Measurements from ENCODE around the gene EPB41L4B.
A peak's percentile ranks its signal among the peaks of the same experiment; 100 is the strongest.
"Not testable (repeated sequence)": the region's sequence is repeated elsewhere in the genome, so short reads cannot be mapped to it uniquely, and the experiment has no call there.

EPB41L4B gene

DNA sequence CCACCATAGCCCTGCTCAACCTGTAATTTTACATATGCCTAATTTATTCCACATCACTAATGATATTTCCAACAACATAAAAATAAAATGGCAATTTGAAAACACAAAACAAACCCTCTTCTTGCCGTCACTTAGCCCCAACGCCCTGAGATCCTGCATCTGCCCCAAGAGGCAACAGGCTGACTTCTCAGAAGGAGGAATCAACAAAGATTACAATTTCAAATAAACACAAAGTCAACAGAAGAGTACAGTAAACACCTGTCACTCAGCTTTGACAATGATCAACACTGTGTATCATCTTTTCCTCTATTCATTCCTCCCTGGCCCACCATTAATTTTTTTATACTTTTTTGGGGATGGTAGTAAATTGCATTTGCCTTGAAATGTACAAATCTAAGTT lies 19.8 kb downstream of the EPB41L4B start:
- DNase-seq = no peak

DNA sequence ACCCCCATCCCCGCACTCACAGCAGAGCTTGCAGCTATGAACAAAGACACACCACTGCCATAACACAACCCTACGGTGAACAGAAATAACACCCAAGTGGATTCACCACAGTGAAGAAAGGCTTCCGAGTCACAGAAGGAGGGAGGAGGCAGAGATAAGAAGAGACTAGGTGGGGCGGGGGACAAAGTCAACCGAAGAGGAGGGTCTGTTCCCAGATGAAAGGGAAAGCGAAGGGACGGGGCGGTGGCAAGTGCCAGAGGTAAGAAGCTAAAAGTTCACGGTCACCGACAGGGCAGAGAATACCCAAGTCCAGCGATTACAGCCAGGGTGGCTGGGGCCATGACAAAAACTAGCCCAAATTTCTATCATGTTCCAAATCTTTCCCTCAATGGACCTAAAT lies 21.0 kb downstream of the EPB41L4B start:
- DNase-seq = no peak

DNA sequence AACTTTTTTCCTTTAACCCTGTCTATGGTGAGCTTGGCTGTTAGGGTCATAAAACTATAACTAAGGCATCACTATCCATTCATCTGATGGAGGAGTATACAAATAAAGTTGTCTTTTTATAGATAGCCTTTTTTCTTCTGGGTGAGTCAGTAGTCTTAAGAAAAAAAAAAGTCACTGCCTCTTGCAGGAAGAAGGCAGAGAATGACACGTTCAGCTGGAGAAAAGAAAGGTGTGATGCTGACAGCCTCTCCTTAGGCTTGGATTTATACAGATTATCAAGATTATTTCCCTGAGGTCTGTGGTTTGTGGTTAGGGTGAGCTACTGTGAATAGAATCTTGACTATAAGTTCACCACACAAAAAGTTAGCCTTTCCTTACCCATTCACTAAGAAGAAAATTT lies 23.0 kb downstream of the EPB41L4B start:
- DNase-seq = no peak

DNA sequence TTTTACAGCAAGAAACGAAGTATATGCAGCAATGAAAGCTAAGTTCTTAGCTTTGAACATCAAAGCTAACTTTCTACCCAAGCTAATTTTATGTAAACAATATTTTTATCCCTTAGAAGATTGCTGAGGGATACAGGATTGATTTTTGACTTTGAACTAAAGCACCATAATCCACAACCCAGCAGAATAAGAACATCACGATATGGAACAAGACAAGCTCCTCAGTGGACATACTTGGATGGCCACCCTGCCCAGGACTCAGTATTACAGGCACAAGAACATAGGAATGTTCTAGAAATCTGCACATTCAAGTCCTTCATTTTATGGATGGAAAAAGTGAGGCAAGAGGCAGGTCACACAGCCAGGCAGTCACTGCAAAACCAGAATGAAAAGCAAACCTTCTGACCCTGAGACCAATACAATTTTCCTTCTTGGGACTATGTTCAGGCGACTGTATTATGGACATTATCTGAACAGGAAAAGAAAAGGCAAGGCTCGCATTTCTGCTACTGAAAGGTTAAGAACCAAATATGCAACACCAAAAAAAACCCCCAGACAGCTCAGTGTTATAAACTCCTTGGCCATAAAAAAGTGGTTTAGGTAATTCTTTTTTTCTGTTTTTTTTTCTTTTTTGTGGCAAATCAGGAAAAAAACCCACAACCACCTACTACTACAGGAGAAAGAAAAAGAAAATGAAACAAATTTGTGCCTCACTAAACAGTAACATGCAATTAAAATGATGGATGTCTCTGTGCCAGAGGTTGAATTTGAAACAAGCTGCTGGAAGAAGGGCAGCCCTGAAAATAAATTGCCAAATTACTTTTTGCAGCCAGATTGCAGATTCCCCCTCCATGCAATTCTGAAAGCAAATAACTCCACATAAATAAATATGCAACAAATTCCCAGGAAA lies 25.4 kb downstream of the EPB41L4B start:
- DNase-seq = no peak

DNA sequence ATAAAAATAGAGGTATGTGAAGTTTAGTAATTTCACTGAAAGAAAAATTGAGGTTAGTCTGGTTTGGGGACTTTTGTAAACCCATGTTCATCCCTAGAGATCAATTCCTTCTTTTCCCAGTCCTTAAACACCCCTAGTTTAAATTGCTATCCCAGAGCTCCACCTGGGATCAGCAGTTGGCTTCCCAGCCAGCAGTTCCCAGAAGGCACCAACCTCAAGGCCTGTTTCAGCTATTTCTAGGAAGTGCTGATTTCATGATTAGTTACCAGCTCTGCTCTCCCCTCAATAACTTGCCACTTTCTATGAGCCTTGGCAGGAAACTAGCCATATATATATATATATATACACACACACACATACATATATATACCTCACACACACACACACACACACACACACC lies 30.5 kb downstream of the EPB41L4B start:
- DNase-seq = no peak

DNA sequence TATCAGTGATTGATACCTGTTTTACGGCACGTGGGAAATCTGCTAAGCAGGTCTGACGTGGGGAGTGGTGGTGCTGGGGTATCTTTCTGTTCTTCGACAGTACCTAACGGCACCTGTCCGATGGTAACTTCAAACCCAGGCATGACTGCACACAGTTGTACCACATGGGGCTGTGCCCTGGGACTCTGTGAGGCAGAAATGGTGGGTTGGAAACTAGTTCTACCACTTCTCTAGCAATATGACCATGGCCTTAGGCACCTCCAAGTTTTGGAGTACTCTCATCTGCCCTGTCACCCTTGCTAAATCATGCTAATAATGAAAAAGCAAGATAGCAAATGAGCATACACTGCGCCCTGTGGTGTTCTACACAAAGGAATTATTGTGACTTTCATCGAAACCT lies 30.9 kb downstream of the EPB41L4B start:
- DNase-seq = no peak

DNA sequence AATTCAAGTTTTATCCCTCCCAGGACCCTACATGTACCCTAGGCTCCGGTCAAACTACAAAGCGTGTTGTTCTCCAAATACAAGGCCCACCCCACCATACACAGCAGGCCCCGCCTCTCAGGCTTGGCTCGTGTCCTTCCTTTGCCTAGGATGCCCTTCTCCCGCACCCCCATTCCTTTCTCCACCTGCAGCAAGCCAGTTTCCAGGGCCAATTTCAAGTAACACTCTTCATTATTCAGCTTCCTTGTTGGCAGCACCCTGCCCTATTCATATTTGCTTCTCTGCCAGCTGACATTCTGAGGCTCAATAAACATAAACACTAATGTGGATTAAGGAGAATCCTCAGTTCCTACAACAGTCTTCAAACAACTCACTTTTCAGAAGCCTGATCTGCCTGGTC lies 31.7 kb downstream of the EPB41L4B start:
- no peak for DNase-seq

DNA sequence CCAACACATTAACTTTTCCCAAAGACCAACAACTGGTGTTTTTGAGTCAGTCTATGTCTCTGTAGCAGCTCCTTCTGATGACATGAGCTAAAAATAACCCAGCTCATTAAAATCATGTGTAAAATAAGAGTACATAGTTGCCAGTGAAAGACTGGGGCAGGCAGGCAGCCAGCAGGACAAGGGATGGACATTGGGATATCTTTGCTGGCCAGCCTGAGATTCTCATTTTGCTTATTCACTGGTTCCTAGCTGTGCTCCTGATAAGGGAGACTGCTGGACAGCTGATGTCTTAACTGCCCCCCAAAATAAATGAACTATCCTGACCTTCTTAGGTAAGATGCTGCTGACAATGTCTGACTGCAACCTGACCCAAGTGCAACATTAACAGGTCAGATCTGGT lies 33.9 kb downstream of the EPB41L4B start:
- DNase-seq = no peak

DNA sequence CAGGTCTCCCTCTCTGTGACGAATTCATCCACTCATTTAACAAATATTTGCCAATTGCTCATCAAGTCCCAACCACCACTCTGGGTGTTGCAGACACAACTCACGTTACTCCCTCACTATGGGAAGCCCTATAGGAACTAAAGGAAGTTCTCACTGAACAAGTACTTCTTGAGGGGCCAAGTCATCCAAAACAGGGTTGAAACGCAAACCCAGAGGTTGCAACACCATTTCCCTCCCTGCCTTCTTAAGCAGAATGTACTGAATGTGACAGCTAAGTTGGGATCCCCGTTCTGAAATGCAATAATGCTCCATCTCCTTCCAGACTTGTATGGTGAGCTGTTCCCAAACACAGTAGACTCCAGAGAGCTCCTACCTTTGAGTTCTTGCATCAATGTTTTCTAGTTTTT lies 34.3 kb downstream of the EPB41L4B start:
- DNase-seq = no peak

DNA sequence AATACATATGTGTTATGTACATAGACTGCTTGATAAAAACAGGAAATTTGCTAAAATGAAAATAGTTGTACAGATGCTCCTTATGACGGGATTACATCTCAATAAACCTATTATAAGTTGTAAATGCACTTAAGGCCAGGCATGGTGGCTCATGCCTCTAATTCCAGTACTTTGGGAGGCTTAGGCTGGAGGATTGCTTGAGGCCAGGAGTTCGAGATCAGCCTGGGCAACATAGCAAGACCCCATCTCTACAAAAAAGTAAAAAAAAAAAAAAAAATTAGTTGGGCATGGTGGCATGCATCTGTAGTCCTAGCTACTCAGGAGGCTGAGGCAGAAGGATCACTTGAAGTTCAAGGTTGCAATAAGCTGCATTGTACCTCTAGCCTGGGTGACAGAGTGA lies 37.2 kb downstream of the EPB41L4B start:
- DNase-seq = not testable (repeated sequence)

DNA sequence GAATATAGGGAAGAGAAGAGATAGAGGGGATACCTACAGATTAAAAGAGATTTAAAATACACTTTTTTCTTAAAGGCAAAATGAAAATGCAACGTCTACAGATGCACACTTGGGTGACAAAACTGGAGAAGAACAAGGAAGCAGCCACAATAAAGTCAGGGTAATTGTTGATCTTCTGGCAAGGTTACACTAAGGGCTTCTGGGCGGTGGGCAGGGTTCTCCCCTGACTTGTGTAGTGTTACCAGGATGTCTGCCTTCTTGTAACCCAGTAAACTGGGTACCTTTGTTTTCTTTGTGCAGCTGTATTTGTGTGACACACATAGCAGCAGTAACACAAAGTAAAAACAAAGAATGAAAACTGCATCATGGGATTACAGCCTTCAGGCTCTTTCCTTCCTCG lies 37.8 kb downstream of the EPB41L4B start:
- DNase-seq = no peak

DNA sequence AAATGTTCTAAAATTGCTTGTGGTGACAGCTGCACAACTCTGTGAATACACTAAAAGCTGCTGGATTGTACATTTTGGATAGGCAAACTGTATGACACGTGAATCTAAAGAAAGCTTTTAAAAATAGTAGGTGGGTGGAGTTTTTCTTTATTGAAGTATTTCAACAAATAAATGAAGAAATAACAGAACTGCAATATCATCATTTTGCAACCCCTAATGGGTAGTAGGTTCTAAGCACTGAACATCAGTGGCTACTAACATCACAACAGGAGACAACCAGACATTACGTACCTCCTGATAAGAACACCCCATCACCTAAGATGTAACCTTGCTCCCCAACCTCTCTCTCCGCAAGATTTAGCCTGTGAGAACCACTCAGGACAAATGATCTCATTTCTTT lies 38.6 kb downstream of the EPB41L4B start:
- DNase-seq = no peak

DNA sequence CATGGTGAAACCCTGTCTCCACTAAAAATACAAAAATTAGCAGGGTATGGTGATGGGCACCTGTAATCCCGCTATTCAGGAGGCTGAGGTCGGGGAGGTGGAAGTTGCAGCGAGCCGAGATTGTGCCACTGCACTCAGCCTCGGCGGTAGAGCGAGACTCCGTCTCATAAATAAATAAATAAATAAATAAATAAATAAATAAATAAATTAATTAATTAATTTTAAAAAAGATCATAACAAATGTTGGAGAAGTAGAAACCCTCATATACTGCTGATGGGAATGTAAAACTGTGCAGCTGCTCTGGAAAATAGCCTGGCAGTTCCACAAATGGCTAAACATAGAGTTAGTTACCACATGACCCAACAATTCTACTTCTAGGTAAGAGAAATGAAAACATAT lies 39.3 kb downstream of the EPB41L4B start:
- no peak for DNase-seq

DNA sequence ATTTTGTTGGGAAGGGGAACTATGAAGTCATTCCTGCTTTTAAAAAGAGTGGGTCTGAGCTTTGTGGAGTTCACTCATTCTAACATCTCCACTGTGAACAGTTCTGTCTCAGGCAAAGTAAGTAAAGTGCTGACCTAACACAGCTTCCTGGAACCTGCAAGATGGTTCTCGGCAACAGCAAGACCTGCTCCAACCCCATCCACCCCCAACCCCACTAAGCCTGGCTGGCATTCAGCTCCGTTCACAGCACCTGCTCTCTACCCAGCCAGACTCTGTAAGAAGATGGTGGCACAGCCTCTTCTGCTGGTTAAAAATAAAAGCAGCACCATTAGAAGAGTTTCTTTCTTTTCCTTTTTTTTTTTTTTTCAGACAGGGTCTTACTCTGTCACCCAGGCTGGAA lies 42.0 kb downstream of the EPB41L4B start:
- no peak for DNase-seq

DNA sequence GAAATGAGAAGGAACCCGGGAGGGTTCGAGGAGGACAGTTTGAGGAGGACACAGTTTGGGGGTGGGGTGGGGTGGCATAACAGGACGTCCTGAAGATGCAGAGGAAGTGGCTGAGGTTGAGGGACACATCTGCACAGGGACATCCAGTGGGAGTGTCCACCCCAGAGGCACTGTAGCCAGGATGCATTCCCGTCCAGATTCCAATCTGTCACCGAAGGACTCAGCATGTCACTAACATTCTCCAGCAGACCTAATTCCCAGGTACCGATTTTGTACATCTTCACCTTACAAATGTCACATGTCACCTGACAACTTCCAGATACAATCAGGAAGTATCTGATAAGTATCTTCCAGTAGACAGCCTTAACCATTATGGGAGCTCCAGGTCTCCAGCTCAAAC lies 42.6 kb downstream of the EPB41L4B start:
- DNase-seq = no peak

DNA sequence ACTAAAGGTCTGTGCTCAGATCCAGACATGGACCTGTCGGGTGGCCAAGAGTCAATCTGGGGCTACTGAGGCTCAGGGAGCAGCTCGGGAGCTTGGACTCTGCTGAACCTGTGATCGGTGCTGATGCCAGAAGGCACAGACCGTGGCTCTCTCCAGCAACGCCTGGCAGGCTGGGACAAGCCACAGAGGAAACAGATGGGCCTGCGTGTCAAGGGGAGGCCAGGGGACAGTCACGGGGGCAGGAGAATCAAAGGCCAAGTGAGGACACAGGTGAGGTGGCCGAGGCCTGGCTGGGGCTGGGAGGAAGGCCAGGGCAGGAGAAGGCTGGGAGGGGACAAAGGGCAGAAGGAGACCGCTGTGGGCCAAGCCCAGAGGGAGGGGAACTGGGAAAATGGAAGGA lies 43.4 kb downstream of the EPB41L4B start:
- no peak for DNase-seq

DNA sequence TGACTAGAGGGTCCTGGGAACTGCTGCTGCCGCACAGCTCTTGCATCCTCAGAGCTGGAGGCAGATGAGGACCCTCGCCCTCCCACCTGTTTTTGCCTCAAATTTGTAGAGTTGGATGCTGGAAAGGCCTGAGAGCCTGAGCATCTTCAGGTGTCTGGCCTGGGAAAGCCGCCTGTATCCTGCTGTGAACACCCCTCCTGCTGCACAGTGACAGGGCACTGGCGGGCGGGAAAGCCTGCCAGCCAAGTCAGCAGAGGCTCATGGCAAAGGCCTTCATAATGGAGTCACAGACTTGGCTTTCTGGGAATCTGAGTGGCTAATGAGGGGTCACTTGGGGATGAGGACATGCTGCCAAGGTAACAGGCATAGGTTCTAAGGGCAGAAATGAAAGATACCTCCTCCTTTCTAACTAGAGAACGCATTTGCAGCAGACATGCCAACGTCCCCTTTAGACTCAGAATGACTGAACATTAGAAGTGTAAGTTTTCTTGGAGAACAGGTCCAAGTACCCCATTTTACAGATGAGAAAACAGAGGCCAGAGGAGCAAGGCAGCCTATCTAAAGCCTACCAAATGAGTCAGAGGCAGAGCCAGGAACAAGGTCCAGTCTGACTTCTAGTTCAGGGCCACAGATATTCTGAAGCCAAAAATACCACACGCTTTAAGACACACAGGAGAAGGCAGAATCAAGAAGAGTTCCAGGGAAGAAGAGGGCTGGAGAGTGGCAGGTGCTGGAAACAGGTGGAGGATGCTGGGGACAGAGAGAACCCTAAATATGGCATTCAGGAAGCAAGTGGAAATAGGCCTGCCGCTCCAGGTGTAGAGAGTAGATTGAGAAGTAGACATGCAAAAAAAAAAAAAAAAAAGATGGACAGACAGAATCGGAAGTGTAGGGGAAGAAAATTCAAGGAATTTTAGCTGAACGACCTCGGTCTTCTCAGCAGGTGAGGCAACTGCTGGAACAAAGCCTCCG lies 44.1 kb downstream of the EPB41L4B start:
- DNase-seq = no peak

DNA sequence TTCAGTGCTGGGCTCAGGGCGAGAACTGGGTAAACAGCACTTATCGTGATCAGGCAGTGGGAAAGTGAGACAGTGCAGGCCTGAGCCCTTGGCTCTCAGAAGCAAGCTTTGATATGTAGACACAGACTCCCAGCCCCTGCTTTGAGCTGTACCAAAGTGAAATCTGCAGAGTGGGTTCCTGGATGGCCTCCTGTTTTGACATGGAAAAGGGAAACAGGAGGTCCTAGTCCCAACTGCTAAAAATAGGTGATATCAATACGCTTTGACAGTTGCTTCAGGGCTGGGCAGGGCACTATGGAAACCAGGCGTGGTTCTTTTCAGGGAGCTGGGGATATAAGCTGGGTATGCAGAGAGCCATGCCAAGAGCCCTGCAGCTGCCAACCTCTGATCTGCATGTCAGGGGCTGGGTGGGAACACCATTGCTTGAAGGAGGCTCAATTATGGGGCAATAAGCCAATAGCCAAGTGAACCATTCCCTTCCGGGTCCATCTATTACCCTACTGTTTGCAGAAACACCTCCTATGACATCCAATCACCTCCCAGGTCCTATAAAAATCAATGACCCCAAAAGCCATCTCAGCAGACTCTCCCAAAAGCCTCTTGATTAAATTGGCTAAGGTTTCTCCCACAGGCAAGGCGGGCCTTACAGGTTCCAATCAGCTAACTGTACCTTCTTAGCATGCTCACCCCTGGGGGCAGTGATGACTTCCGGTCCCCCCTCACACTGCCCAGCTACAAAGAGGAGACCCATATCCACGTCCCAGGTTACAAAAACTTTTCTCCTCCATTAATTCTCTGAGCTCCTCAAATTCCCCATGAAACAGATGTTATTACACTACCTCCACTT lies 45.8 kb downstream of the EPB41L4B start:
- DNase-seq = no peak

DNA sequence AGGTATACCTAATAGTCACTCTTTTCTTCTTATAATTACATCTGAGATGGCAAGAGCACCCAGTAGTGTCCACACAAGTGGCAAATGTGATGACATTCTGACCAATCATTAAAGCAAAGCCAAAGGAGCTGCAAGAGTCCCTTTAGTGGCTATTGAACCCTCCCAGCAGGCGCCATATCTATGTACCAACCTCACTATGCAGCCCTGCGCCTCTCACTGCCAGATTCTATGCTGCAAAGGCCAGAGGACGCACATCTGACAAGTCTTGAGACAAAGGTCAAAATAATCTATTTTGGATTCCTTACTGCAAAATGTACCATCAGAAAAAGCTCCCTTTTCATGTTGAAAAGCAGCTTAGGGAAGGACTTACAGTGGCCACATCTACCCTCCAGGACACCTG lies 47.0 kb downstream of the EPB41L4B start:
- DNase-seq = no peak

DNA sequence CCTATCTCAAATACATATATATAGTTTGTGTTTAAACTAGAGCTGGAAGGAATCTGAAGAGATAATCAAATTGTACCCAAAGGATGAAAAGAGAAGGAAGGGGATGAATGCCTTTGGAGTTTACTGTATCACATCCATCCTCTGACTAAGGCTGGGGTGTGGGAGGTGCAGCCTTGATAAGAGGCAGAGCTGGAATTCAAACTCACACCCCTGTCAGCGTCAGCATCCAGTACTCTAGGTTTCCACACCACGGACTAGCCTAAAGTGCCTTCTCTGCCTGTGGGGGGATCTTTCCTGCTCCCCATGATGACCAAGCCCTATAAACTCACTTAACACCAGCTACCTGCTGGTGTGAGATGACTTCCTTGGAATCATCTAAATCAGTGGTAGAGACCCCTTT lies 48.1 kb downstream of the EPB41L4B start:
- peak in 9 of 58 donors; percentile 3 to 24 (median 11) for DNase-seq

DNA sequence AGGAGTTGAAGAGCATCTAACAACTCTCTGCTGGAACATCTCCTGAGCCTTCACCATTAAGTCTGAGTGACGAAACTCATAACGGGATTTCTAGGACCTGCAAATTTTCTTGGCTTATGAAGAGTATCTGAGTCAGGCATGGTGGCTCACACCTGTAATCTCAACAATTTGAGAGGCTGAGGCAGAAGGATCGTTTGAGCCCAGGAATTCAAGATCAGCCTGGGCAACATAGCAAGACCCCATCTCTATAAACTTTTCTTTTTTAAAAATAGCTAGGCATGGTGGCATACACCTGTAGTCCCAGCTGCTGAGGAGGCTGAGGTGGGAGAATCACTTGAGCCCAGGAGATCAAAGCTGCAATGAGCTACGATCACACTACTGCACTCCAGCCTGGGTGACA lies 48.8 kb downstream of the EPB41L4B start:
- no peak for DNase-seq
